ENCODE measurements around the gene DNAJC24. TPM values are rescaled to one million over a fixed set of nuclear protein-coding genes. Genes with fewer than 3 reads are reported as not detected.

Gene DNAJC24
- polyA plus RNA-seq, 1 experiment = 17.0 TPM

GRCh38 chr11:31327417-31327816, 42.2 kb upstream of the DNAJC24 start:
- no peak for TF ChIP-seq CTCF (IDR thresholded peaks at IDR 0.05; ENCODE audit: low read depth, low read length)
- Histone ChIP-seq H3K27ac (ENCODE audit: low read depth, low read length) (no peak overlapping the region), H3K9me3 (ENCODE audit: control insufficient read depth, insufficient read depth, low read length) (no peaks in the 10 kb centered on the region), H3K4me3 (ENCODE audit: low read depth, low read length) (no peak overlapping the region), H3K27me3 (ENCODE audit: control insufficient read depth, insufficient read depth, low read length) (no peaks in the 10 kb centered on the region)
- CTCF ChIA-PET = no interaction called here
- DNase-seq (ENCODE audit: low read depth, low spot score) = no peak
- POLR2A ChIA-PET = no interaction called here

GRCh38 chr11:31328697-31329096, 41.0 kb upstream of the DNAJC24 start:
- no peak for TF ChIP-seq CTCF (IDR thresholded peaks at IDR 0.05; ENCODE audit: low read depth, low read length)

DNA sequence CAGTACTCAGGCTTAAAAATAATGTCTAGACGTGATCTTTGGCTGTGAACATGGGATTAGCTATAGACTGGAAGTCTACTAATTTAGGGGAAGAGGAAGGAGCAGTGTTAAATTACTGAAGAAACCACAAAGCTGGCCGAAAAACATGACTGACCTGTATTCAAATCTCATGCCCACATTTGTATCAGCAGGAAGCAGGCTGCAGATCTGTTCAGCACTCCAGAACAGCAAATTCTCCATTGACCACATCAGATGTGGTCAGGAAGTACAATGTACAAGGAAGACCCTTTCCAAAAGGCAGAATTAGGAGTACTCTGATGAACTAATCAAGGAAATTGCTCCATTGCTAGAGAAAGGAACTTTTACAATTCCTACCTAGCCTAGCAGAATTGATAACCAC, 31.9 kb upstream of the DNAJC24 start:
- DNase-seq (ENCODE audit: low read depth, low spot score) = no peak
- H3K4me3 ChIP-seq (ENCODE audit: low read depth, low read length) = no peak overlapping the region
- CTCF ChIA-PET = no interaction called here

More at GRCh38 chr11:31328697-31329096, 41.0 kb upstream of the DNAJC24 start:
- Histone ChIP-seq H3K27me3 (ENCODE audit: control insufficient read depth, insufficient read depth, low read length) (no peaks in the 10 kb centered on the region), H3K27ac (ENCODE audit: low read depth, low read length) (no peak overlapping the region), H3K9me3 (ENCODE audit: control insufficient read depth, insufficient read depth, low read length) (no peaks in the 10 kb centered on the region), H3K4me3 (ENCODE audit: low read depth, low read length) (no peak overlapping the region)
- no peak for DNase-seq (ENCODE audit: low read depth, low spot score)
- POLR2A ChIA-PET = no interaction called here
- CTCF ChIA-PET = interaction anchor here (1.5 kb wide), 1 partner anchor 12 kb away, joined by 3 read pairs; no protein-coding TSS in a partner anchor

GRCh38 chr11:31340903-31341572, 28.6 kb upstream of the DNAJC24 start:
- CTCF ChIA-PET = interaction anchor here (0.6 to 3.0 kb wide), 10 partner anchors 8 to 835 kb away, joined by 3 to 13 read pairs (median 4); no protein-coding TSS in a partner anchor
- no peak overlapping the region for H3K4me3 ChIP-seq (ENCODE audit: low read depth, low read length)
- H3K27me3 ChIP-seq (ENCODE audit: control insufficient read depth, insufficient read depth, low read length) = no peaks in the 10 kb centered on the region
- no peaks in the 10 kb centered on the region for H3K9me3 ChIP-seq (ENCODE audit: control insufficient read depth, insufficient read depth, low read length)
- no peak for DNase-seq (ENCODE audit: low read depth, low spot score)
- TF ChIP-seq CTCF (IDR thresholded peaks at IDR 0.05; ENCODE audit: low read depth, low read length) = peak; percentile 70
- POLR2A ChIA-PET = no interaction called here
- no peak overlapping the region for H3K27ac ChIP-seq (ENCODE audit: low read depth, low read length)

More for the DNA sequence above, 31.9 kb upstream of the DNAJC24 start:
- POLR2A ChIA-PET = no interaction called here
- Histone ChIP-seq H3K27ac (ENCODE audit: low read depth, low read length) (no peak overlapping the region), H3K9me3 (ENCODE audit: control insufficient read depth, insufficient read depth, low read length) (no peaks in the 10 kb centered on the region), H3K27me3 (ENCODE audit: control insufficient read depth, insufficient read depth, low read length) (no peaks in the 10 kb centered on the region)
- no peak for TF ChIP-seq CTCF (IDR thresholded peaks at IDR 0.05; ENCODE audit: low read depth, low read length)

- Histone ChIP-seq H3K9me3 (ENCODE audit: control insufficient read depth, insufficient read depth, low read length) (no peaks in the 10 kb centered on the region), H3K27me3 (ENCODE audit: control insufficient read depth, insufficient read depth, low read length) (no peaks in the 10 kb centered on the region), H3K4me3 (ENCODE audit: low read depth, low read length) (no peak overlapping the region), H3K27ac (ENCODE audit: low read depth, low read length) (no peak overlapping the region)
- DNase-seq (ENCODE audit: low read depth, low spot score) = no peak
- no peak for TF ChIP-seq CTCF (IDR thresholded peaks at IDR 0.05; ENCODE audit: low read depth, low read length)
- POLR2A ChIA-PET = no interaction called here
- CTCF ChIA-PET = no interaction called here
These were observed 18.5 kb upstream of the DNAJC24 start for GRCh38 chr11:31351168-31351567.

Data from AG04450 (cell line).